GM10266 (cell line): ENCODE data around the gene SPNS3.

ENCODE experiments used
- DNase-seq: peaks from one replicate; pipeline ENCODE4 v3.0.0; 2012; ENCODE audit errors: extremely low spot score
- TF ChIP-seq, protein P1 (sequence below): IDR thresholded peaks from 2 replicates; pipeline ENCODE4 v1.5.1; 2012; ENCODE audit warnings: mild to moderate bottlenecking, low read depth; ENCODE audit not compliant: control insufficient read depth, insufficient read depth; ENCODE audit errors: missing control alignments

The SPNS3 gene

DNA sequence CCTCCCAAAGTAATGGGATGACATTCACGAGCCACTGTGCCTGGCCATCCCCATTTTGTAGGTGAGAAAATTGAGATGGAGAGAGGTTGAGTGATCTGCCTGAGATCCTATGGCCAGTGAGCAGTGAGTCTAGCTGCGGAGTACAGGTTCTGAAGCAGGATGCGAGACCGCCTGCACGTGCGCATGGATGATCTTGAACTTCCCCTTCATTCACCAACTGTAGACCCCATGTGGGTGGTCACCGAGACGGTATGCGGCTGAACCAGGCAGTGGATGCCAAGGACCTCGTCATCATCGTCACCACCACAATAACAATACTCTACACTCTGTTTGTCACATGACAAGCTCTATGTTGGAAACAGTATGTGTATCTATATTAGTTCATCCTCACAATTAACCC is 6.2 kb upstream of the SPNS3 start:
- TF ChIP-seq, protein P1, sequence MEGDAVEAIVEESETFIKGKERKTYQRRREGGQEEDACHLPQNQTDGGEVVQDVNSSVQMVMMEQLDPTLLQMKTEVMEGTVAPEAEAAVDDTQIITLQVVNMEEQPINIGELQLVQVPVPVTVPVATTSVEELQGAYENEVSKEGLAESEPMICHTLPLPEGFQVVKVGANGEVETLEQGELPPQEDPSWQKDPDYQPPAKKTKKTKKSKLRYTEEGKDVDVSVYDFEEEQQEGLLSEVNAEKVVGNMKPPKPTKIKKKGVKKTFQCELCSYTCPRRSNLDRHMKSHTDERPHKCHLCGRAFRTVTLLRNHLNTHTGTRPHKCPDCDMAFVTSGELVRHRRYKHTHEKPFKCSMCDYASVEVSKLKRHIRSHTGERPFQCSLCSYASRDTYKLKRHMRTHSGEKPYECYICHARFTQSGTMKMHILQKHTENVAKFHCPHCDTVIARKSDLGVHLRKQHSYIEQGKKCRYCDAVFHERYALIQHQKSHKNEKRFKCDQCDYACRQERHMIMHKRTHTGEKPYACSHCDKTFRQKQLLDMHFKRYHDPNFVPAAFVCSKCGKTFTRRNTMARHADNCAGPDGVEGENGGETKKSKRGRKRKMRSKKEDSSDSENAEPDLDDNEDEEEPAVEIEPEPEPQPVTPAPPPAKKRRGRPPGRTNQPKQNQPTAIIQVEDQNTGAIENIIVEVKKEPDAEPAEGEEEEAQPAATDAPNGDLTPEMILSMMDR, result no peak
- DNase-seq, result no peak

GRCh38 chr17:4436381-4436780 is 2.6 kb downstream of the SPNS3 start:
- DNase-seq, result no peak
- TF ChIP-seq, protein P1, result no peak

- TF ChIP-seq, protein P1, result no peak
- no peak for DNase-seq
These were observed 3.1 kb downstream of the SPNS3 start for GRCh38 chr17:4436846-4437245.

GRCh38 chr17:4438162-4438944 is 4.6 kb downstream of the SPNS3 start:
- TF ChIP-seq, protein P1, result no peak
- DNase-seq, result no peak

- no peak for DNase-seq
- TF ChIP-seq, protein P1, result no peak
These were observed 6.3 kb downstream of the SPNS3 start for GRCh38 chr17:4440021-4440420.

- TF ChIP-seq, protein P1, result no peak
- no peak for DNase-seq
These were observed 7.2 kb downstream of the SPNS3 start for GRCh38 chr17:4440690-4441686.

- TF ChIP-seq, protein P1, result no peak
- no peak for DNase-seq
These were observed 8.8 kb downstream of the SPNS3 start for GRCh38 chr17:4442582-4442981.
